Esophagus squamous epithelium (tissue), 4 donors: ENCODE data around the gene TCF23.

Experiments used
- POLR2A ChIP-seq, 4 donors: fragments of 450-650 bp; IDR thresholded peaks; one replicate each; pipeline ENCODE4 v1.6.1; 2017; ENCODE audit warnings: antibody characterized with exemption in 4 of 4, mild to moderate bottlenecking in 4 of 4, moderate library complexity in 3 of 4
- TF ChIP-seq, protein P1 (sequence below), 6 experiments: fragments of 450-650 bp in 4 of 6; fragments of 200-600 bp in 2 of 6; sonication (generic) in 2 of 6; IDR thresholded peaks; one replicate each; pipeline ENCODE4 v1.5.1; 2016 to 2019; ENCODE audit warnings: antibody characterized with exemption in 6 of 6, mild to moderate bottlenecking in 4 of 6, moderate library complexity in 4 of 6

DNA sequence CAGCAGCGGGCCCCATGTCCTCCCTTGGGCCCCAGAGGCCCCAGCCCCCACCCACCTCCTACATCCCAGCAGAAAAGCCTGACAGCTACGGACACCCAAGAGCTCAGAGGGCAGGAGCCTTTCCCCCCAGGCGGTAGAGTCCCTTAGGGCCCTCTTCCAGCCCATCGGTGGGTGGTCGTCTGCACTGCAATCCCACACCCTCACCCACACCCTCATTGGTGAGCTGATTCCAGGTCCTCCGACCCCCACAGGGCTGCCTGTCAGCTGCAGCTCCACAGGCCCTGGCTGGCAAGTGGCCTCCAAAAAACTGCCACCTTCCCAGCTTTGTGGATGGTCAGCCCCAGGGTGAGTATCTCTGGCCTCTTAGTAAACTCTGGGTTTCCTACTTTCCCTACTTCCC is 10.5 kb downstream of the TCF23 start:
- TF ChIP-seq POLR2A (IDR thresholded peaks at IDR 0.05), result no peak
- TF ChIP-seq, protein P1, sequence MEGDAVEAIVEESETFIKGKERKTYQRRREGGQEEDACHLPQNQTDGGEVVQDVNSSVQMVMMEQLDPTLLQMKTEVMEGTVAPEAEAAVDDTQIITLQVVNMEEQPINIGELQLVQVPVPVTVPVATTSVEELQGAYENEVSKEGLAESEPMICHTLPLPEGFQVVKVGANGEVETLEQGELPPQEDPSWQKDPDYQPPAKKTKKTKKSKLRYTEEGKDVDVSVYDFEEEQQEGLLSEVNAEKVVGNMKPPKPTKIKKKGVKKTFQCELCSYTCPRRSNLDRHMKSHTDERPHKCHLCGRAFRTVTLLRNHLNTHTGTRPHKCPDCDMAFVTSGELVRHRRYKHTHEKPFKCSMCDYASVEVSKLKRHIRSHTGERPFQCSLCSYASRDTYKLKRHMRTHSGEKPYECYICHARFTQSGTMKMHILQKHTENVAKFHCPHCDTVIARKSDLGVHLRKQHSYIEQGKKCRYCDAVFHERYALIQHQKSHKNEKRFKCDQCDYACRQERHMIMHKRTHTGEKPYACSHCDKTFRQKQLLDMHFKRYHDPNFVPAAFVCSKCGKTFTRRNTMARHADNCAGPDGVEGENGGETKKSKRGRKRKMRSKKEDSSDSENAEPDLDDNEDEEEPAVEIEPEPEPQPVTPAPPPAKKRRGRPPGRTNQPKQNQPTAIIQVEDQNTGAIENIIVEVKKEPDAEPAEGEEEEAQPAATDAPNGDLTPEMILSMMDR (IDR thresholded peaks at IDR 0.05), result no peak
